GM13976 (cell line): Measurements from ENCODE around the gene RIN1.

ENCODE experiments used
- DNase-seq: peaks from one replicate; pipeline ENCODE4 v3.0.0; 2012; ENCODE audit warnings: low spot score
- CTCF ChIP-seq: IDR thresholded peaks from 2 replicates; pipeline ENCODE4 v1.5.1; 2012; ENCODE audit warnings: borderline replicate concordance, mild to moderate bottlenecking; ENCODE audit not compliant: insufficient read depth; ENCODE audit errors: extremely low read depth, missing control alignments, control extremely low read depth
- in situ Hi-C: fragments of 300-500 bp; cut with MboI; formaldehyde crosslinking; loops from one replicate; pipeline ENCODE4 v1.12.0; 2022; ENCODE audit warnings: low sequenced_read_pairs, mixed read lengths, inconsistent platforms; ENCODE audit not compliant: unreplicated experiment

Gene RIN1

GRCh38 chr11:66327171-66328030 is 8.8 kb downstream of the RIN1 start:
- TF ChIP-seq CTCF, result no peak

GRCh38 chr11:66326261-66327111 is 9.7 kb downstream of the RIN1 start:
- in situ Hi-C loops, result no loop called here
- no peak for TF ChIP-seq CTCF
- DNase-seq, result no peak

More at GRCh38 chr11:66327171-66328030, 8.8 kb downstream of the RIN1 start:
- no peak for DNase-seq
- in situ Hi-C loops, result no loop called here

GRCh38 chr11:66325263-66325671 is 11.0 kb downstream of the RIN1 start:
- in situ Hi-C loops, result no loop called here
- DNase-seq, result no peak

DNA sequence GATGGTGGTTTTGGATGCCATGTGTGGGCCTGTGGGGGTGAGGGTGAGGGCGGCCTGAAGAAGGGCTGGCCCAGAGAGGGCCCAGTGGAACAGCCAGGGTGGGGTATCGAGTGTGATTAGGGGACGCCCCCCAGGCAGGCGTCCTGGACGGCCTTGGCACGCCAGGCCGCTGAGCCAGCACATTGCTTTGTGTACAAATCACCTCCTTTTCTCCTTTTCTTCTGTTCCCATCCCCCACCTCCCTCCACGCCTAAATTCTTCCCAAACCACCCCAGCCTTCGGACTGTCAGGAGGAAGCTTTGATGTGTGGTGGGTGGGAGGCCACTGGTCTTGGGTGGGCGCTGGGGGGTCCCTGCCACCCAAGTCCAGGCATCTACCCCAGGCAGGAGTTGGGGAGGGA is 11.6 kb downstream of the RIN1 start:
- TF ChIP-seq CTCF, result no peak
- no peak for DNase-seq
- in situ Hi-C loops, result no loop called here

More at GRCh38 chr11:66325263-66325671, 11.0 kb downstream of the RIN1 start:
- no peak for TF ChIP-seq CTCF

- no peak for TF ChIP-seq CTCF
- no peak for DNase-seq
Measured at GRCh38 chr11:66323684-66324083, 12.6 kb downstream of the RIN1 start.

GRCh38 chr11:66322732-66323427 is 13.4 kb downstream of the RIN1 start:
- no peak for TF ChIP-seq CTCF
- in situ Hi-C loops, result no loop called here

More at GRCh38 chr11:66323684-66324083, 12.6 kb downstream of the RIN1 start:
- in situ Hi-C loops, result no loop called here

More at GRCh38 chr11:66322732-66323427, 13.4 kb downstream of the RIN1 start:
- no peak for DNase-seq
